ENCODE data around the gene LNX1.
A peak's percentile ranks its signal among the peaks of the same experiment; 100 is the strongest.

The LNX1 gene

GRCh38 chr4:53571936-53572599 lies 19.2 kb downstream of the LNX1 start:
- no peak for DNase-seq

- no peak for DNase-seq
Measured at GRCh38 chr4:53563824-53564223, 27.5 kb downstream of the LNX1 start.

GRCh38 chr4:53562409-53562808 lies 28.9 kb downstream of the LNX1 start:
- no peak for DNase-seq

- DNase-seq = no peak
Measured at GRCh38 chr4:53559021-53559620, 32.2 kb downstream of the LNX1 start.

GRCh38 chr4:53558065-53558801 lies 33.1 kb downstream of the LNX1 start:
- peak; percentile 96 for DNase-seq

GRCh38 chr4:53557669-53558064 lies 33.6 kb downstream of the LNX1 start:
- DNase-seq = no peak

GRCh38 chr4:53556651-53557050 lies 34.6 kb downstream of the LNX1 start:
- DNase-seq = no peak

GRCh38 chr4:53553486-53554210 lies 37.6 kb downstream of the LNX1 start:
- no peak for DNase-seq

- DNase-seq = no peak
Measured at GRCh38 chr4:53552711-53553110, 38.6 kb downstream of the LNX1 start.

- no peak for DNase-seq
Measured at GRCh38 chr4:53551958-53552357, 39.3 kb downstream of the LNX1 start.

GRCh38 chr4:53551281-53551864 lies 39.9 kb downstream of the LNX1 start:
- no peak for DNase-seq

GRCh38 chr4:53548662-53549061 lies 42.6 kb downstream of the LNX1 start:
- no peak for DNase-seq

- no peak for DNase-seq
Measured at GRCh38 chr4:53547983-53548382, 43.3 kb downstream of the LNX1 start.

- no peak for DNase-seq
Measured at GRCh38 chr4:53545942-53546581, 45.2 kb downstream of the LNX1 start.

- DNase-seq = no peak
Measured at GRCh38 chr4:53545273-53545672, 46.0 kb downstream of the LNX1 start.

GRCh38 chr4:53543561-53543960 lies 47.7 kb downstream of the LNX1 start:
- no peak for DNase-seq

GRCh38 chr4:53541577-53542206 lies 49.6 kb downstream of the LNX1 start:
- no peak for DNase-seq

- no peak for DNase-seq
Measured at GRCh38 chr4:53538756-53539155, 52.5 kb downstream of the LNX1 start.

GRCh38 chr4:53537606-53538005 lies 53.7 kb downstream of the LNX1 start:
- no peak for DNase-seq

GRCh38 chr4:53536328-53536727 lies 55.0 kb downstream of the LNX1 start:
- no peak for DNase-seq

GRCh38 chr4:53535567-53535966 lies 55.7 kb downstream of the LNX1 start:
- DNase-seq = no peak

- no peak for DNase-seq
Measured at GRCh38 chr4:53534684-53535083, 56.6 kb downstream of the LNX1 start.

Data from NCI-H82 (cell line).